Ovary (tissue), 3 donors: Measurements from ENCODE around the gene DHFR.

ENCODE experiments used
- EP300 ChIP-seq: sonication (generic); formaldehyde crosslinking; IDR thresholded peaks from one replicate; pipeline ENCODE4 v1.6.1; 2017; ENCODE audit warnings: antibody characterized with exemption
- POLR2A ChIP-seq: fragments of 450-650 bp; IDR thresholded peaks from one replicate; pipeline ENCODE4 v1.6.1; 2017; ENCODE audit warnings: antibody characterized with exemption, mild to moderate bottlenecking, moderate library complexity
- TF ChIP-seq, protein P1 (sequence below), 3 donors: fragments of 450-650 bp in 2 of 3; fragments of 200-600 bp in 1 of 3; IDR thresholded peaks; one replicate each; pipeline versions ENCODE4 v1.5.1 to v1.8.0; 2016 to 2022; ENCODE audit warnings: antibody characterized with exemption in 3 of 3, mild to moderate bottlenecking in 1 of 3
- donor health status: DM: no; HTN: no; CAD: no.

DNA sequence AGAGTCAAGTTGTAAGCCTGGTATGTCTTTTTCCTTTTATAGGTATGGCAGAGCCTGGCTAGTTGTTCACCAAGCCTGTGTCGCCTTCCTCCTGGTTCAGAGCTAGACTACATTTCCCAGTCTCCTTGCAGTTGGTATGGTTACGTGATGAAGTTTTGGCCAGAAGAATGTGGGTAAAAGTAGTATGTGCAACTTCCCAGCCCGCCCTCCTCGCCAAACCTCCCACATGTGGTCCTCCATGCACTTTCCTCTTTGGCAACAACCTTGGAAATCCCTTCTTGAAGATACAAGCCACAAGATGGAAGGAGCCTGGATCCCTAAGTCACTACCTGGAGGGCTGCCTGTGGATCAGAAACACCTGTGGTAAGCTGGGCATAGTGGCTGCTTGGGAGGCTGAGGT is 36.3 kb downstream of the DHFR start:
- TF ChIP-seq, protein P1, sequence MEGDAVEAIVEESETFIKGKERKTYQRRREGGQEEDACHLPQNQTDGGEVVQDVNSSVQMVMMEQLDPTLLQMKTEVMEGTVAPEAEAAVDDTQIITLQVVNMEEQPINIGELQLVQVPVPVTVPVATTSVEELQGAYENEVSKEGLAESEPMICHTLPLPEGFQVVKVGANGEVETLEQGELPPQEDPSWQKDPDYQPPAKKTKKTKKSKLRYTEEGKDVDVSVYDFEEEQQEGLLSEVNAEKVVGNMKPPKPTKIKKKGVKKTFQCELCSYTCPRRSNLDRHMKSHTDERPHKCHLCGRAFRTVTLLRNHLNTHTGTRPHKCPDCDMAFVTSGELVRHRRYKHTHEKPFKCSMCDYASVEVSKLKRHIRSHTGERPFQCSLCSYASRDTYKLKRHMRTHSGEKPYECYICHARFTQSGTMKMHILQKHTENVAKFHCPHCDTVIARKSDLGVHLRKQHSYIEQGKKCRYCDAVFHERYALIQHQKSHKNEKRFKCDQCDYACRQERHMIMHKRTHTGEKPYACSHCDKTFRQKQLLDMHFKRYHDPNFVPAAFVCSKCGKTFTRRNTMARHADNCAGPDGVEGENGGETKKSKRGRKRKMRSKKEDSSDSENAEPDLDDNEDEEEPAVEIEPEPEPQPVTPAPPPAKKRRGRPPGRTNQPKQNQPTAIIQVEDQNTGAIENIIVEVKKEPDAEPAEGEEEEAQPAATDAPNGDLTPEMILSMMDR (IDR thresholded peaks at IDR 0.05) = no peak
- no peak for TF ChIP-seq POLR2A
- no peak for TF ChIP-seq EP300
